ENCODE data around the gene C17orf67.

Gene C17orf67

GRCh38 chr17:56833057-56833808 is 487 bp downstream of the C17orf67 start:
- peak; percentile 20 for DNase-seq (ENCODE audit: low read depth)

DNA sequence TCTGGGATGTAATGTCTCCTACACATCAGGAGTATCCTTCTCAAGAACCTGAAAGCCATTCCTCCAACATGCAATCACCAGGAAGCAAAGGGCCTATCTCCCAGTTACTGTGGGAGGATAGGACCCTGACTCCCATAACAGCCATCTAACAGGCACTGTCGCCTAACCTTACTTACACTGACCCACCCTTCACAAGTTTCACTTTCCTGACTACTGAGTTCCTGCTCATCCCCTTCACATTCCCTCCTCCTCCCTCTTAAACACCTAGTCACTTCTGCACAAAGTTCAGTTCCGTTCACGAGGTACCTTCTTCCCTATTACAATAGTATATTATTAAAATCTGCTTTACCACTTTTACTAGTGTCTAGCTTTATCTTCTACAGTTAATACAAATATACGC is 1.3 kb downstream of the C17orf67 start:
- no peak for DNase-seq (ENCODE audit: low read depth)

DNA sequence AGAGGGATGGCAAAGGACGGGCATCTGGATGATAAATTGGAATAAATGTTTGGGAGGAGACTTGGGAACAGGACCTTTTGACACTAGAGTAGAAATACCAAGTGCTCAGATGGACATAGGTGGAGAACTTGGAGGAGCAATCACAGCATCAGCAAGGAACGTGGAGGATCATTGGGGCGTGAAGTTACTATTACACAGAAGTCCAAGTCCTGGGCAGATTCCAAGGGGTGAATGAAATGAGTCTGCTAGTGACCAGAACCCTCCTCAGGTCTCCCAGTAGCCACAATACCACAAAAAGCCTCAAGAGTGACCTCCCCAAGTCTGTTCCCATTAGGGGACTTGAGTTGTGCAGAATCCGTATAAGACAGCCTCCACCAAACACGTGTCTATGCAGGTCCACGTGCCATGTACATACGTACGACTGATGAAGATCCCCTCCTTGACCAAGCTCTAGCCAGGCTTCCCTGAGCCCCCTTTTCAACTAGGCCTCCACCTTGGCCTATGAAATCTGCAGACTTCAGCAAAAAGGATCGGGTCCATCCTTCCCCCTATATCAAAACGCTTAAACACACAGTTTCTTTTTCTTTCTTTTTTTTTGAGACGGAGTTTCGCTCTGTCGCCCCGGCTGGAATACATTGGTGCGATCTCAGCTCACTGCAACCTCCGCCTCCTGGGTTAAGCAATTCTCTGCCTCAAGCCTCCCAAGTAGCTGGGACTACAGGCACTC is 2.2 kb downstream of the C17orf67 start:
- DNase-seq (ENCODE audit: low read depth): no peak

DNA sequence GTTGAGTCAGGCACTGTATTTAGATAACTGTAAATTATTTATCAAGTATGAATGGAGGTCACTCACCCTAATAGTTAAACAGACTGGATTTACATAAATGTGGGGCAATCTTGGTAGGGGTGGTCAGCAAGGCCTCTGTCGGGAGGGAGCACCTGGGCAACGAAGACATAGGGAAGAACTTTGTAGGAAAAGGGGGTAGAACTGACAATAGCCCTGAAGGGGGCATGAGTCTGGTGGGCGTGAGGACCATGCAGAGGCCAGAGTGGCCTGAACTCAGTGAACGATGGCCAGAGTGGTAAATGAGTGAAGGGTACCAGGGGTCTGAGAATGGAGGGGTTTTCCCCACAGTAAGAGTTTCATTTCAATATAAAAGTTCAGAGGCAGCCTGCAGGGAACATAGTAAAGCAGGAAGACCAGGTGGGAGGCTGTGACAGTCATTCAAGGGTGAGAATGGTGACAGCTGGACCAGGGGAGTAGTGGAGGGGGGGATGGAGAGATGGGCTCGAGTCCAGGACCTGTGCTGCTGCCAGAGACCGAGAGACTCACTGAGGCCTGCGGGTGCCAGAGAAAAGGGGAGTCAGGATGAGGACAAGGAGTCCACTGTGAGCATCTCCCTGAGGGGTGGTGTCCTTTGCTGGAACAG is 2.9 kb downstream of the C17orf67 start:
- DNase-seq (ENCODE audit: low read depth): no peak

DNA sequence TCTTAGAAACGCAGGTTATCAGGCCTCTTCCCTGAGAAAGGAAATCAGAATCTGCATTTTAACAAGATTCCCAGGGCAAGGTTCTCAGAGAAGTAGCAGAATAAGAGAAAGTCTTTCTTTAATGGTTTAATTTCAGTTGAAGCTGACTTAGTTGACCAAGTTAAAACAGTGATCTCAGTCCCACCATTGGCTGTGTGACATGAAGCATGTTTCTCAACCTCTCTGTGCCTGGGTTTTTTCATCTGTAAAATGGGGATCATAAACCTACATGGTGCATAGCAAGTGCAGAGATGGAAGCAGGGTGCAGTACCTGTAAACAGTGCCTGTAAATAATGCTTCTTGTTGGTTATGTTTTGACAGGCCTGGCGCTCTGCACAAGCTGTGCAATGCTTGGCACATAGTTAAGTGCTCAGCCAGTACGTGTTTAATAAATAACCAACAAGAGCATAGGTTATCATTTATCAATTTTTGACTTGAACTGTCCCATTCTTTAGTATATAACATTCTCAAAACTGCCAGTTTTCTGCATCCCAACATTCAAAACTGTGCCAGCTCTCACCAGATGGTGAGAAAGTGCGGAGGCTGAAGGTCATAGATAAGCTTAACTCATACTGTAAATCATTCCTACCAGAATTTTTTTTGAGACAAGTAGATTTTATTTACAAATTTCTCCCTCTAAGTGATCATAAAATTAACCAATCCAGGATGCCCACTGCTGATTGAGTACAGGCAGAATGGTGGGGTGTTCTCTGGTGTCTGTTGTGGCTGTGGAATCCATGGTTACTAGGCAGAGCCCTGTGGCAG is 6.9 kb downstream of the C17orf67 start:
- no peak for DNase-seq (ENCODE audit: low read depth)

GRCh38 chr17:56824503-56824902 is 9.2 kb downstream of the C17orf67 start:
- no peak for DNase-seq (ENCODE audit: low read depth)

GRCh38 chr17:56823848-56824247 is 9.9 kb downstream of the C17orf67 start:
- DNase-seq (ENCODE audit: low read depth): no peak

GRCh38 chr17:56822725-56823124 is 11.0 kb downstream of the C17orf67 start:
- DNase-seq (ENCODE audit: low read depth): no peak

GRCh38 chr17:56821847-56822534 is 11.7 kb downstream of the C17orf67 start:
- no peak for DNase-seq (ENCODE audit: low read depth)

DNA sequence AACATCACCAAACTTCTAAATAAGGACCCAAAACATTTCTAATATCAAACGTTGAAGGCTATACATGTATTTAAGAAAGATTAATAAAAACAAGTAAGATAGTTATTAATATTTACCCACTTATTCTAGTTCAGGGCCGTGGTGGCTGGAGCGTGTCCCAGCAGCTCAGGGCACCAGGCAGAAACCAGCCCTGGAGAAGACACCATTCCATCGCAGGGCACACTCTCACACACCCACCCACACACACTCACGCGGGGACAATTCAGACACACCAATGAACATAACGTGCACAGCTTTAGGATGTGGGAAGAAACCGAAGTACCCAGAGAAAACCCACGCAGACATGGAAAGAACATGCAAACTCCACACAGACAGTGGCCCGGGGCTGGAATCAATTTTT is 13.5 kb downstream of the C17orf67 start:
- DNase-seq (ENCODE audit: low read depth): no peak

DNA sequence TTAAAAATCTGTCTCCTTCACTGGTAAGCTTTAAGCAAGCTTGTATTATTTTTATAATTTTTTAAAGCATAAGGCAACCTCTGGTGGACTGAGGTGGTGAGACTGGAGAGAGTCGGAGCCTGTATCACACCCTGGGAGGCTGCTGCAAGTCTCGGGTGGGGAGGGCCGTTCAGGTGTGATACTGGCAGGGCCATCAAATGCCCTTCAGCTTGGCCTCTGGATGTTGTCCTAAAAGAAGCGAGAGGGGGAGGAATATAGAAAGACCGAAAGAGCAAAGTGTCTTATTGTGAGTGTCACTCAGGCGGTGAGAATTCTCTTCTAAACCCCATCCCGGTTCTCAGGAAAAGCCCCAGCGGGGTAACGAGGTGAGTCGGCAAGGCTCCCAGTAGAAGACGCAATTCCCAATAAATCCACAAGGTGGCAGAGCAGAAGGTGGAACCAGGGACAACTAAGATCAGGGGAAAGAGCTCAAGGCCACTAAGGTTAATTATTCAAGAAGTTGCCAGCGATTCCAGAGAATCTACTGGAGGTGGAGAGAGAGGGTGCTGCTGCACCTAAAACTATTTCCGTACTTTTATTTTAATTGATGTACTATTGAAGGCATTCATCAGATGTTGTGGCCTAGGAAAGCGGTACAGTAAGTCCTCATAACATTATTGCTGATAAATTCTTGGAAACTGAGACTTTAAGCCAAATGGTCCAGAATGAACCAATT is 14.1 kb downstream of the C17orf67 start:
- peak; percentile 59 for DNase-seq (ENCODE audit: low read depth)

DNA sequence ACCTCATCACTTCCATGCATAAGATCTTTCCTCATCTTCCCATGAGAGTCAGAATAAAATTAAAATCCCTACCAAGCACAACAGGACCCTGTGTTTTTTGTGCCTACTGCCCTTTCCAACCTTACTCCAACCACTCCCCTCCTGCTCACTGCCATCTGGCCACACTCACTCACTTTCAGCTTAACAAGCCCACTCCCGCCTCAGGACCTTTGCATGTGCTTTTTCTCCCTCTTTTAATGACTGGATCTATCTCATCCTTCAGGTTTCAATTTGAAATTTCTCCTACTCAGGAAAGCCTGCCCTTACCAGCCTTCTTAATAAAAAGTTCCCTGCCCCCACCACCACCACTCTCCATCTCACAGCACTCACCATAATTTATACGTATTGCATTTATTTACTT is 14.7 kb downstream of the C17orf67 start:
- no peak for DNase-seq (ENCODE audit: low read depth)

- no peak for DNase-seq (ENCODE audit: low read depth)
Measured at GRCh38 chr17:56817066-56817465, 16.7 kb downstream of the C17orf67 start.

- DNase-seq (ENCODE audit: low read depth): no peak
Measured at GRCh38 chr17:56815711-56816110, 18.0 kb downstream of the C17orf67 start.

GRCh38 chr17:56812901-56813388 is 20.8 kb downstream of the C17orf67 start:
- no peak for DNase-seq (ENCODE audit: low read depth)

- DNase-seq (ENCODE audit: low read depth): no peak
Measured at GRCh38 chr17:56810891-56811775, 22.6 kb downstream of the C17orf67 start.

DNA sequence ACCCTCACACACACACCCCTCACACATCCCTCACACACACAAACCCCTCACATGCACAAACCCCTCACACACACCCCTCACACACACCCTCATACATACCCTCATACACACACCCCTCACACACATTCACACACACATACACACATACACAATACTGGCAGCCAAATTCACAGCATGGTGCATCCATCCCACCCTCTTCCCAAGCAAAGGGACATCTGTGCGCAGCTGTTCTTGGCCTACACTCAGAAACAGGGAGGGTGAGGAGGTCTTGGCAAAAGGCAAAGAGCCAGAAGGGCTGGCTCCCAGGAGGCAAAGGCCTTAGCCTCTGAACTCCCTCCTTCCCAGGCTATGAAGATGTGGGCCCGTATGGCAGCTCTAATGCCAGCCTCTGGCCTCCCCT is 23.4 kb downstream of the C17orf67 start:
- no peak for DNase-seq (ENCODE audit: low read depth)

GRCh38 chr17:56809820-56810179 is 23.9 kb downstream of the C17orf67 start:
- DNase-seq (ENCODE audit: low read depth): no peak

DNA sequence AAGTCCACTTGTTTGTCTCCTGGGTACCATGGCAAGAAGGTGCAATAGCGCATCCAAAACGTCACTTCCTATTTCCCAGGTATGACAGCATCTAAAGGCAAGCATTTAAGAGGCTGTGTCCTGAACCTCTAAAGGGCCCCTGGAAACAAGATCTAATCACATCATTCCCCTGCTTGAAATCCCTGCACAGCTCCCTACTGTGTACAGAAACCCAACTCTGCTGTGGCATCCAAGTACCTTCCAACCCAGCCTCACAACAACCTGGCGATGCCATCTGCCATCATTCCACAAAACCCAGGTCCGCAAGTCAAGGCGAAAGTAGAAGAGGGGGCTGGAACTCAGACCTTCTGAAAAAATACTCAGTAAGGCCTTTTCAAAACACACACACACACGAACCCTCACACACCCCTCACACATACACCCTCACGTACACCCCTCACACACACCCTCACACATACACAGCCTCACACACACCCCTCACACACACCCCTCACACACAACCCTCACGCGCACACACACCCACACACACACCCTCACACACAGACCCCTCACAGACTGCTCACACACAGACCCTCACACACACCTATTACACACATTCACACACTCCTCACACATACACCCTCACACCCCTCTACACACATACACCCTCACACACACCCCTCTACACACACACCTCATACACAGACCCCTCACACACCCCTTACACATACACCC is 24.5 kb downstream of the C17orf67 start:
- DNase-seq (ENCODE audit: low read depth): no peak
